ENCODE data around the gene CXorf49.
"Not testable (repeated sequence)": the region's sequence is repeated elsewhere in the genome, so short reads cannot be mapped to it uniquely, and the experiment has no call there.

CXorf49 gene

DNA sequence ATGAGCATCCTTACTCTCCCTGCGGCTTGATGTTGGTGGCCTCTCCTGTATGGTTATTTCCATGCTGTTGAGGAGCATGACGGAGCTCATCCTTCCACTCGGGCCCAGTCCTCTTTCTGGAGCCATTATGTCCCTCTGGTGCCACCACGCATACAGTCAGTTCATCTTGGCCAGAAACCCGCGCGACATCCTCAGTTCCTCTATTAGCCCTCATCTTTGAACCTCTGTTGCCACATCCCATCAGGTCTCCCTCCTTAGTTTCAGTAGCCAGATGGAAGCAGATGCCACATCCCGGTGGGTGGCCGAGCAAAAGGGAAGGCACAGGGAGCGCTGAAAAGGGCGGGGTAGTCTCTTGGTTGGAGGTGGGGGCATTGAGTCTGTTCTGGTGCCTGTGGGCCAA lies 46.1 kb downstream of the CXorf49 start:
- no peak for DNase-seq (ENCODE audit: low spot score)

DNA sequence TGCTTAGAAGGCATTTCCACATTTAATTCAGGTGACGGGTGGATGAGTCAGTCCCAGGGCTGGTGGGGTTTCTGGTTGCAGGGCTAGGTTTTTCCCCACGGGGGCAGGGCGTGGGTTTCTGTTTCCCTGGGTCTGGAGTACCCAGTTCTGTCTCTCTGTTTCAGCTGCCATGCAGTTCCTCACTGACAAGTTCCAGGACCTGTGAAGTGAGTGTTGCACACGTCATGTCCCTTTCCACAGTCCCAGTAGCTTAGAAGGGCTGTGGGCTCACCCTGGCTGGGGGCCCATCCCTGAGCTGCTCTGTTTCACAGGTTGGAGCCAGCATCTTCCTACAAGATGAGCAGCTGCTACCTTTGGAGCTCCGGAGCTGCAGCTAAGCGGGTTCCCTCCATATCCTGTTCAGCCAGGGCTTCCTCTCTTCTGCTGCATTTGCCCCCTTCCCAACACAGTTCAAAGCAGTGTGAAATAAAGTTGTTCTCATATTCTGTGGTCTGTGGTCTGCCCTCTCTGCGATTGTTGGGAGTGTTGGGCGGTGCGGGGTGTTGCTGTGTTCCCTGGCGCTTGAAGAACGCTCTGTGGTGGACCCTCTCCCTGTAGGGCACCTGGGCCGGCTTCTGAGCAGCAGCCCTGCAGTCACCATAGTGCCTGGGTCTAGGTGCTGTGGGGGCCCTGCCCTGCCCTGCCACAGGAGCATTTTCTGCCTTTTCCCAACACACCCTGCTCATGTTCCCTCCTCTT lies 46.9 kb downstream of the CXorf49 start:
- no peak for DNase-seq (ENCODE audit: low spot score)

DNA sequence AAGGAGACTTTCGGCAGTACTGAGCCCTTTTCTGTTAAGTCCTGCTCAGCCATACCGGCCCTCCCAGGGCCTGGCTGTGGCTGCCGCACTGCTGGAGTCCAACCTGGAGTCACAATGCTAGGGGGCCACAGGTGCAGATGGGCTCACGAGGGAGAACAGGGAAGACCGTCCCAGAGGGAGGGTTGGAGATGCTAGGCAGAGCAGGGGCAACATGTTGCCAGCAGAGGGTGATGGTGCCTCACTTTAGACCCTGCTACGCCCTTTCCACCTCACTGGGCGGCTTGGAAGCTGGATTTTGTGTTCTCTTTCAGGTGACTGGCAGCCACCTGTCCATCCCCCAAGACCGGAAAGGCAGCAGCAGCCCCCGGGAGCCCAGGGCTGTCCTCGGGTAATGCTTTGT lies 48.1 kb downstream of the CXorf49 start:
- DNase-seq (ENCODE audit: low spot score), result not testable (repeated sequence)

DNA sequence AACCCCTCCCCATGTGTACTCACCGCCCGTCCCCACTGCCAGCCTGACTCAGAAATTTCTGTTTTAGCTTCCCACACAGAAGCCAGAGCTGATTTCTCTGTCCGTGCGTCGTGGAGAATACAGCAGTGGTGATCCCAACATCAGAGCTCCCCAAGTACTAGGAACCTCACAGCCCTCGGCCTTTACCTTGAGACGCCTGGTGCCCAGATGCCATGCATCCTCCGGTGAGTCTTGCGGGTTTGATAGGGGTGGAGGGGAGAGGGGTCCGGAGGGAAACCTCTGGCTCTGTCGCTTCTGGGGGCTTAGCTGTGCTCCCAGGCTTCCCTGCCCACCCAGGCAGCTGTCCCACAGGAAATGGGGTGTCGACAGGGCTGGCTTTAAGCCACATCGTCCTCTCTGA lies 48.6 kb downstream of the CXorf49 start:
- DNase-seq (ENCODE audit: low spot score), result no peak

DNA sequence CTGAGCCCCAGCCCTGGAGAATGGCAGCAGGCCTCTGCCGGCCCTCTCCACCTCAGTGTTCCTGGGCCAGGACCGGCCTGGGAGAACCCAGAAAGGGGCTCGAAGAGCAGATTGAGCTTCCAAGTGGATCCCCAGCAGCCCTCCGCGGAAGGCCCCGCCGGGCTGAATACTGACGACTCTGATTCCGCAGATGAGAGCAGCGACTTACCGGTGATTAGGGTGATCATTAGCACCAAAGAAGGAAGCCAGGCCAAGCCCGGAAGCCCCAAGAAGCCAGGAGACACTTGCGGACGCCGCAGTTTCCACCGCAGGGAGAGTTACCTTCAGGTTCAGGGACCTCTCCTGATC lies 49.9 kb downstream of the CXorf49 start:
- DNase-seq (ENCODE audit: low spot score), result no peak

DNA sequence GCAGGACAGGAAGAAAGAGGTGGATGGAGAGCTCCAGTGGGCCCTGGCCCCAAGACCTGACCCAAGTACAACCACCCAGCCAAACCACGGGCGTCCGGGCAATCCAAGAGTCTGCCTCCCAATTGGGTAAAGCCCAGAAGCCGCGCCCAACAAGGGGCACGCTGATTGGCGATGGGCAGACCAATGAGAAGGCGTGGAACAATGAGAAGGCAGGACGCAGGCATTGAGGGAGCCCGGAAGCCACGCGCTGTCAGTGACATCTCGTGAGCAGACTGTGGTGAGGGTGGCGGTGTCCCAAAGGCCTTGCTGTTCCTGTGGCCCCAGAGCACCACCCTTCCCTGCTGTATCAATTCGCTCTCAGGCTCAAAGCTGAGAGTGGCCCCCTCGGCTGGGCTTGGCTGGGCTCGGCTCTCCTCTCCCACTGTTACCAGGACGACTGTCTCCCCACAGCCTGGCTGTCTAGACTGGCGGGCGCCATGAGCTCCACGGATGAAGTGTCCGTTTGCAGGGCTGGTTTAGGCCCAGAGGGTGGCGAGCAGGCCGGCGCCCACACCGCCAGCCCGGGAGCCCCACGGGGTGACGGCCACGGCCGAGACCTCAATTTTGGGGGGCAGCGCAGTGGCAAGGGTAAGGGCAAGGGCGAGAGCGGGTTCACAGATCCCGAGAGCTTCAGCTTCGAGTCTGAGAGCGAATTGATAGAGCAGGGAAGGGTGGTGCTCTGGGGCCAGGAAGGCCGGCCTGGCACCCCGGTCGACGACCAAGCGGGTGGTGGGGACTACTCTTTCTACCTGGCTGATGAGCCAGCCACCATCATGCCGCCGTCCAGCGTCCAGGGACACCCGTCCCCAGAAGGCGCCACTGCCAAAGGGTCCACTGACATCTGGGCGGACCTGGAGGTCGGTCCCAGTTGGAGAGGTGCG lies 50.5 kb downstream of the CXorf49 start, which contains the start of gene LOC101059915:
Gene LOC101059915, plus strand, starts transcription at position 219 of the 920 bp plus-strand sequence.
- DNase-seq (ENCODE audit: low spot score), result no peak

DNA sequence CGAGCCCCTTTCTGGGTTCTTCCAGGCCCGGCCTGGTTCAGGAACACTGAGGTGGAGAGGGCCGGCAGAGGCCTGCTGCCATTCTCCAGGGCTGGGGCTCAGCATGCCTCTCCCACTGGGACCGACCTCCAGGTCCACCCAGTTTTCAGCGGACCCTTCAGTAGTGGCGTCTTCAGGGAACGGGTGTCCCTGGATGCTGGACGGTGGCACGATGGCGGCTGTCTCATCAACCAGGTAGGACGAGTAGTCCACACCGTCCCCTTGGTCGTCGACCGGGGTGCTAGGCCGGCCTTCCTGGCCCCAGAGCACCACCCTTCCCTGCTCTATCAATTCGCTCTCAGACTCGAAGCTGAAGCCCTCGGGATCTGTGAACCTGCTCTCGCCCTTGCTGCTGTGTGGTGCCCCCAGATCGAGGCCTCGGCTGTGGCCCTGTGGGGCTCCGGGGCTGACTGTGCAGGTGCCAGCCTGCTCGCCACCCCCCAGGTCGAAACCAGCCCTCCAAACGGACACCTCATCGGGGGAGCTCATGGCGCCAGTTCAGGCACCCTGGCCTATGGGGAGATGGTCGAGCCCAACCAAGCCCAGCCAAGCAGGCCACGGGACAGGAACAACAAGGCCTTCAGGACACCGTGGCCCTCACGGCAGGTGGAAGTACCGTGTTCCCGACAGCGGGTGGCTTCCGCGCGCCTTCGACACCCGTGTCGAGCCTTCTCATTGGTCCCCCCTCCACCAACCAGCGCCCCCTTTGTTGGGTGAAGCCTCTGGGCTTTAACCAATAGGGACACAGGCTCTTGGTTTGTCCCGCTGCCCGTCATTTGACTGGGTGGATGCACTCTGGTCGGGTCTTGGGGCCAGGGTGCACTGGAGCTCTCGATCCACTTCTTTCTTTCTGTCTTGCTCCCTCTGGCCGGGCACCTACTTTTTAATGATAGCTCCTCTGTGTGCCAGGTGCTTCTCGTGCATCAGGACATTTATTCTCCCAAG lies 51.6 kb downstream of the CXorf49 start:
- DNase-seq (ENCODE audit: low spot score), result no peak

DNA sequence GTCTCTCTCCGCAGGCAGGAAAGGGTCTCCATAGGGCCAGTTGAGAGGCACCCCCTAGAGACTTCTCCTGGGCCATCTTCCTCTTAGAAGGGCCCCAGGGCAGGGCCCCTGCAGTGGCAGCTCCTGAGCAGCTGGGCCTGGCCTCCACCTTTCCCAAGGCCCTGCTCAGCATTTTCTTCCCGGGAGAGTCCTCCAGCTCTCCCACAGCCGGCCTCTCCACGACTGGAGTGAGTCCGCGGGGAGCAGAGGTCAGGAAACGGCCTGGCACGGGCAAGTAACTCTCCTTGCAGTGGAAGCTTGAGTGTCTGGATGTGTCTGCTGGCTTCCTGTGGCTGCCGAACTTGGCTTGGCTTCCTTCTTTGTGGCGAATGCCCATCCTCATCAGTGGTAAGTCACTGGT lies 52.3 kb downstream of the CXorf49 start:
- no peak for DNase-seq (ENCODE audit: low spot score)

DNA sequence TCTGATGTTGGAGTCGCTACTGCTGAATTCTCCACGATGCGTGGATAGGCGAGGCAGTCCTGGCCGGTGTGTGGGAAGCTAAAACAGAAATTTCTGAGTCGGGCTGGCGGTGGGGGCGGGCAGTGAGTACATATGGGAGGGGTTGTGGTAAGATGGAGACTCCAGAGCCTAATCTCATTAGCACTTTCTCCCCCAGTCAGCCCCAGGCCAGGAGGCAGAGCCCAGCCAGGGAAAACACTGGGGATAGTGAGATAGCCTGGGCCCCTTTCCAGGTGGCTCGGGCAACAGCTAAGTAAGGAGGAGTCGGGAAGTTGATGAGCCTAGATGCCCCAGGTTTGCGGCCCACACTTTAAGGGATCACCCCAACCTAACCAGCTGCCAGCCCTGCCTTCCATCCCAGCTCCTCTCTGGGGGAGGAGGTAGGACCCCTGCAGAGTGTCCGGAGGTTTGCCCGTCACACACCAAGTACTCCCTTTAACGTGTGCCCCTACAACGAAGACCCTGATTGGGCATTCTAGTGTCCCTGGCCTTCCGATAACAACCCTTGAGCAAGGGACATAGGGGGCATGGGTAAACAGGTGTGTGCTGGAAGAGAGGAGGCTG lies 53.1 kb downstream of the CXorf49 start:
- no peak for DNase-seq (ENCODE audit: low spot score)
